T-helper 2 cell (primary cell): ENCODE measurements around the gene MAL.
"Not testable (repeated sequence)": the region's sequence is repeated elsewhere in the genome, so short reads cannot be mapped to it uniquely, and the experiment has no call there.

Experiments used
- DNase-seq, 5 experiments: peaks; one replicate each; pipeline versions ENCODE4 v3.0.0 to v3.0.0-alpha.2; 2012 to 2022

Gene MAL

GRCh38 chr2:95034818-95035217, 9.3 kb downstream of the MAL start:
- DNase-seq = no peak

GRCh38 chr2:95036596-95037383, 11.3 kb downstream of the MAL start:
- no peak for DNase-seq

- DNase-seq = no peak
Measured at GRCh38 chr2:95037384-95037839, 11.9 kb downstream of the MAL start.

- DNase-seq = not testable (repeated sequence)
Measured at GRCh38 chr2:95037841-95038585, 12.5 kb downstream of the MAL start.

- no peak for DNase-seq
Measured at GRCh38 chr2:95038635-95039298, 13.3 kb downstream of the MAL start.

GRCh38 chr2:95039363-95039762, 13.9 kb downstream of the MAL start:
- DNase-seq = peak in 1 of 5 experiments; percentile 30

- no peak for DNase-seq
Measured at GRCh38 chr2:95039978-95040377, 14.5 kb downstream of the MAL start.

GRCh38 chr2:95040426-95040825, 14.9 kb downstream of the MAL start:
- no peak for DNase-seq

GRCh38 chr2:95041060-95041823, 15.7 kb downstream of the MAL start:
- DNase-seq = peak in 1 of 5 experiments; percentile 54

- no peak for DNase-seq
Measured at GRCh38 chr2:95041824-95042442, 16.4 kb downstream of the MAL start.

GRCh38 chr2:95042472-95043271, 17.2 kb downstream of the MAL start:
- peak in 1 of 5 experiments; percentile 51 for DNase-seq

GRCh38 chr2:95043300-95044093, 18.0 kb downstream of the MAL start:
- peak in 1 of 5 experiments; percentile 80 for DNase-seq

- no peak for DNase-seq
Measured at GRCh38 chr2:95044601-95045000, 19.1 kb downstream of the MAL start.

GRCh38 chr2:95046371-95047112, 21.0 kb downstream of the MAL start:
- no peak for DNase-seq

GRCh38 chr2:95047629-95048510, 22.4 kb downstream of the MAL start:
- no peak for DNase-seq

- DNase-seq = no peak
Measured at GRCh38 chr2:95048825-95049682, 23.5 kb downstream of the MAL start.

- DNase-seq = no peak
Measured at GRCh38 chr2:95049683-95049955, 24.1 kb downstream of the MAL start.

- DNase-seq = no peak
Measured at GRCh38 chr2:95049961-95050360, 24.5 kb downstream of the MAL start.
